GM12892 (cell line): Measurements from ENCODE around the gene ACOT7.

Experiments
- POLR2A ChIP-seq: IDR thresholded peaks from 2 replicates; pipeline ENCODE4 v1.6.1; 2011; ENCODE audit warnings: low read depth, low read length, control low read depth
- POLR2AphosphoS5 ChIP-seq: IDR thresholded peaks from 2 replicates; pipeline ENCODE4 v1.6.1; 2011; ENCODE audit warnings: low read depth, low read length, control low read depth
- TAF1 ChIP-seq: IDR thresholded peaks from 2 replicates; pipeline ENCODE4 v1.6.1; 2011; ENCODE audit warnings: low read depth, mild to moderate bottlenecking, control low read depth, low read length, borderline replicate concordance

DNA sequence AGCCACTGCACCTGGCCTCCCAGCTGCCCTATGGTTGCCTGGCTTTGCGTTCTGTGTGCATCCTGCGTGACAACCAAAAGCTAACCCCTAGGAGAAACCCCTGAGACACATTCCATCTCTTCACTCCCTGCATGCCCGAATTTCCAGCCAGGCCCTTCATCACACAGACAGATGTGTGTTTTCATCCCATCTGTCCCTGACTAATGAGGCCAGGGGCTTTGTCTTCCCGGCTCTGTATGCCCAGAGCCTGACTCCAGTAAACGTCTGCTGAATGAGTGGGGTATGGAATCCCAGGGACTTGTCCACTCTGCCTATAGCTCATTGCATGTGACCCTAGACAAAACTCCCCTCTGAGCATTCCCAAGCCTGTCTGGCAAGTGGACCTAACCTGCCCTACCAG lies 40.6 kb upstream of the ACOT7 start:
- TF ChIP-seq POLR2A, result no peak
- TF ChIP-seq POLR2AphosphoS5, result no peak
- TF ChIP-seq TAF1, result no peak
